ENCODE results near the gene MTARC2. TPM values are rescaled to one million over a fixed set of nuclear protein-coding genes. Genes with fewer than 3 reads are reported as not detected.

The MTARC2 gene
- total RNA-seq, 4 donors from 2014 or later = 20.2 to 26.0 (median 21.1) TPM

- no peak for TF ChIP-seq CTCF (IDR thresholded peaks at IDR 0.05; ENCODE audit: low read depth)
Observed at GRCh38 chr1:220750131-220750515, 2.0 kb downstream of the MTARC2 start.

GRCh38 chr1:220751111-220751510 lies 3.0 kb downstream of the MTARC2 start:
- no peak for TF ChIP-seq CTCF (IDR thresholded peaks at IDR 0.05; ENCODE audit: low read depth)

- no peak for TF ChIP-seq CTCF (IDR thresholded peaks at IDR 0.05; ENCODE audit: low read depth)
Observed at GRCh38 chr1:220754212-220754917, 6.2 kb downstream of the MTARC2 start.

GRCh38 chr1:220754918-220755295 lies 6.8 kb downstream of the MTARC2 start:
- TF ChIP-seq CTCF (IDR thresholded peaks at IDR 0.05; ENCODE audit: low read depth) = no peak

GRCh38 chr1:220755309-220755708 lies 7.2 kb downstream of the MTARC2 start:
- TF ChIP-seq CTCF (IDR thresholded peaks at IDR 0.05; ENCODE audit: low read depth) = no peak

- TF ChIP-seq CTCF (IDR thresholded peaks at IDR 0.05; ENCODE audit: low read depth) = no peak
Observed at GRCh38 chr1:220757441-220757840, 9.3 kb downstream of the MTARC2 start.

GRCh38 chr1:220759147-220759546 lies 11.0 kb downstream of the MTARC2 start:
- no peak for TF ChIP-seq CTCF (IDR thresholded peaks at IDR 0.05; ENCODE audit: low read depth)
